SK-N-SH (cell line): ENCODE results near the gene WDR77. TPM values are rescaled to one million over a fixed set of nuclear protein-coding genes. Genes with fewer than 3 reads are reported as not detected.

Source experiments
- CTCF ChIA-PET: fragments of 300-600, 350-600 bp; formaldehyde crosslinking; extraction: SDS; loops from one replicate; lab custom pipeline; 2021; lab: Yijun Ruan, JAX
- POLR2A ChIA-PET: fragments of 350-600 bp; sonication (Branson Sonifier 250); formaldehyde crosslinking; extraction: SDS; loops from one replicate; lab custom pipeline; 2020; ENCODE audit warnings: antibody characterized with exemption, inconsistent platforms; lab: Yijun Ruan, JAX
- DNase-seq: peaks from one replicate; pipeline ENCODE4 v3.0.0; 2012
- H2AFZ ChIP-seq: fragments of 200-600 bp; sonication (generic); 2 replicates; pipeline ENCODE4 v1.8.1; 2016; ENCODE audit warnings: antibody characterized with exemption, mild to moderate bottlenecking, low read depth
- H3F3A ChIP-seq: fragments of 200-600 bp; sonication (generic); replicated peaks from 2 replicates; pipeline ENCODE3; 2016; ENCODE audit warnings: antibody characterized with exemption, mild to moderate bottlenecking; ENCODE audit not compliant: insufficient read depth
- H3K27ac ChIP-seq, 2 experiments: fragments of 200-500 bp in 1 of 2; fragments of 200-600 bp in 1 of 2; sonication (Bioruptor generic) in 1 of 2; sonication (generic), shearing (Covaris generic) in 1 of 2; 2 replicates each; pipeline versions ENCODE4 v1.5.1 to v1.6.1; 2014 to 2016; ENCODE audit warnings: low read depth in 2 of 2, inconsistent platforms in 1 of 2, low read length in 1 of 2, mild to moderate bottlenecking in 1 of 2, mixed read lengths in 1 of 2
- H3K27me3 ChIP-seq: fragments of 200-600 bp; sonication (generic), shearing (Covaris generic); 2 replicates; pipeline ENCODE4 v1.6.1; 2016; ENCODE audit warnings: mixed run types; ENCODE audit not compliant: insufficient read depth
- H3K36me3 ChIP-seq, 2 experiments: fragments of 200-500 bp in 1 of 2; fragments of 200-600 bp in 1 of 2; sonication (Bioruptor generic) in 1 of 2; sonication (generic) in 1 of 2; replicated peaks in 1 of 2; 2 replicates each; pipeline versions ENCODE3 to v1.5.1; 2014 to 2016; ENCODE audit warnings: low read length in 1 of 2, mild to moderate bottlenecking in 1 of 2; ENCODE audit not compliant: insufficient read depth in 2 of 2, control insufficient read depth in 1 of 2
- H3K4me1 ChIP-seq, 2 experiments: fragments of 200-500 bp in 1 of 2; fragments of 200-600 bp in 1 of 2; sonication (Bioruptor generic) in 1 of 2; sonication (generic), shearing (Covaris generic) in 1 of 2; 2 replicates each; pipeline versions ENCODE4 v1.5.1 to v1.6.1; 2014 to 2016; ENCODE audit warnings: low read depth in 1 of 2, low read length in 1 of 2, mixed run types in 1 of 2; ENCODE audit not compliant: insufficient read depth in 2 of 2, control insufficient read depth in 1 of 2
- H3K4me2 ChIP-seq: fragments of 200-600 bp; sonication (generic), shearing (Covaris generic); 2 replicates; pipeline ENCODE4 v1.6.1; 2017; ENCODE audit warnings: mixed run types
- H3K4me3 ChIP-seq, 2 experiments: fragments of 200-500 bp in 1 of 2; fragments of 200-600 bp in 1 of 2; sonication (Bioruptor generic) in 1 of 2; sonication (generic), shearing (Covaris generic) in 1 of 2; 2 replicates each; pipeline versions ENCODE4 v1.5.1 to v1.8.1; 2014 to 2016; ENCODE audit warnings: low read depth in 2 of 2, inconsistent platforms in 1 of 2, low read length in 1 of 2, mild to moderate bottlenecking in 1 of 2, mixed read lengths in 1 of 2, moderate library complexity in 1 of 2
- H3K79me2 ChIP-seq: fragments of 200-600 bp; sonication (generic); 2 replicates; pipeline ENCODE4 v1.8.1; 2017; ENCODE audit warnings: mild to moderate bottlenecking; ENCODE audit not compliant: insufficient read depth
- H3K9ac ChIP-seq: fragments of 200-600 bp; sonication (generic); 2 replicates; pipeline ENCODE4 v1.6.1; 2017; ENCODE audit warnings: mixed run types
- H3K9me2 ChIP-seq: fragments of 200-600 bp; sonication (generic); 2 replicates; pipeline ENCODE4 v1.6.1; 2017; ENCODE audit warnings: mixed run types
- H3K9me3 ChIP-seq: fragments of 200-600 bp; sonication (generic); 2 replicates; pipeline ENCODE4 v1.6.1; 2017; ENCODE audit warnings: mixed run types, mild to moderate bottlenecking, moderate library complexity
- H4K20me1 ChIP-seq: fragments of 200-600 bp; sonication (generic); 2 replicates; pipeline ENCODE4 v1.6.1; 2017; ENCODE audit warnings: mild to moderate bottlenecking, mixed run types; ENCODE audit not compliant: insufficient read depth
- CHD2 ChIP-seq: fragments of 150-350 bp; IDR thresholded peaks from 2 replicates; pipeline ENCODE4 v1.6.1; 2018; ENCODE audit warnings: low read length; ENCODE audit not compliant: partially characterized antibody
- ELF1 ChIP-seq: IDR thresholded peaks from 2 replicates; pipeline ENCODE4 v1.4.0; 2012
- FOXJ3 ChIP-seq: sonication (generic); formaldehyde crosslinking; IDR thresholded peaks from 2 replicates; pipeline ENCODE4 v1.5.1; 2020; ENCODE audit warnings: mild to moderate bottlenecking, missing genetic modification reagents
- GABPA ChIP-seq: IDR thresholded peaks from 2 replicates; pipeline ENCODE4 v1.4.0; 2012; ENCODE audit warnings: low read depth, mild to moderate bottlenecking
- GATA2 ChIP-seq: sonication (generic); formaldehyde crosslinking; IDR thresholded peaks from 2 replicates; pipeline ENCODE4 v1.5.0; 2020; ENCODE audit warnings: mild to moderate bottlenecking, missing genetic modification reagents
- IRF3 ChIP-seq: fragments of 150-350 bp; IDR thresholded peaks from 2 replicates; pipeline ENCODE4 v1.6.1; 2016; ENCODE audit warnings: mild to moderate bottlenecking, low read depth, low read length
- MEF2A ChIP-seq: IDR thresholded peaks from 2 replicates; pipeline ENCODE4 v1.4.0; 2012; ENCODE audit warnings: low read depth, borderline replicate concordance
- MXI1 ChIP-seq: IDR thresholded peaks from 2 replicates; pipeline ENCODE4 v1.6.1; 2012; ENCODE audit warnings: mild to moderate bottlenecking, low read depth, low read length, improper control_type of control experiment
- NFIC ChIP-seq: IDR thresholded peaks from 2 replicates; pipeline ENCODE4 v1.4.0; 2012; ENCODE audit warnings: borderline replicate concordance
- RAD21 ChIP-seq: IDR thresholded peaks from 2 replicates; pipeline ENCODE4 v1.6.1; 2012; ENCODE audit warnings: mild to moderate bottlenecking, low read length
- SIN3A ChIP-seq: IDR thresholded peaks from 2 replicates; pipeline ENCODE4 v1.6.1; 2012; ENCODE audit warnings: low read depth, mild to moderate bottlenecking, low read length, moderate library complexity, borderline replicate concordance
- TAF1 ChIP-seq: IDR thresholded peaks from 2 replicates; pipeline ENCODE4 v1.6.1; 2012; ENCODE audit warnings: low read depth, mild to moderate bottlenecking, low read length, moderate library complexity, borderline replicate concordance
- TCF12 ChIP-seq: IDR thresholded peaks from 2 replicates; pipeline ENCODE4 v1.4.0; 2012
- YY1 ChIP-seq: IDR thresholded peaks from 2 replicates; pipeline ENCODE4 v1.4.0; 2012; ENCODE audit warnings: low read depth, mild to moderate bottlenecking
- WGBS: methylation state at CpG from one replicate; pipeline ENCODE4 v1.1.6; 2017; ENCODE audit warnings: low lambda C conversion rate; 5-methylcytosine and 5-hydroxymethylcytosine counted together
- polyA plus RNA-seq, 3 experiments: library from polyadenylated mRNA; depleted of rRNA; stranded (reverse); fragments of >200 nt; gene quantifications; 2 replicates each; pipeline ENCODE4 v1.2.3, GENCODE V29; 2012
- TF ChIP-seq, protein P1 (sequence below): IDR thresholded peaks from 2 replicates; pipeline ENCODE4 v1.4.0; 2012; ENCODE audit warnings: low read depth, borderline replicate concordance
- TF ChIP-seq, protein P2 (sequence below): fragments of 150-350 bp; IDR thresholded peaks from 2 replicates; pipeline ENCODE4 v1.6.1; 2017; ENCODE audit warnings: antibody characterized with exemption, low read length, low read depth, borderline replicate concordance
- TF ChIP-seq, protein P3 (sequence below): IDR thresholded peaks from 2 replicates; pipeline ENCODE4 v1.4.0; 2012; ENCODE audit warnings: low read depth

WDR77 gene
- polyA plus RNA-seq, 1 of the 3 experiments (the other 2 are of a cell fraction), result 97.1 TPM

DNA sequence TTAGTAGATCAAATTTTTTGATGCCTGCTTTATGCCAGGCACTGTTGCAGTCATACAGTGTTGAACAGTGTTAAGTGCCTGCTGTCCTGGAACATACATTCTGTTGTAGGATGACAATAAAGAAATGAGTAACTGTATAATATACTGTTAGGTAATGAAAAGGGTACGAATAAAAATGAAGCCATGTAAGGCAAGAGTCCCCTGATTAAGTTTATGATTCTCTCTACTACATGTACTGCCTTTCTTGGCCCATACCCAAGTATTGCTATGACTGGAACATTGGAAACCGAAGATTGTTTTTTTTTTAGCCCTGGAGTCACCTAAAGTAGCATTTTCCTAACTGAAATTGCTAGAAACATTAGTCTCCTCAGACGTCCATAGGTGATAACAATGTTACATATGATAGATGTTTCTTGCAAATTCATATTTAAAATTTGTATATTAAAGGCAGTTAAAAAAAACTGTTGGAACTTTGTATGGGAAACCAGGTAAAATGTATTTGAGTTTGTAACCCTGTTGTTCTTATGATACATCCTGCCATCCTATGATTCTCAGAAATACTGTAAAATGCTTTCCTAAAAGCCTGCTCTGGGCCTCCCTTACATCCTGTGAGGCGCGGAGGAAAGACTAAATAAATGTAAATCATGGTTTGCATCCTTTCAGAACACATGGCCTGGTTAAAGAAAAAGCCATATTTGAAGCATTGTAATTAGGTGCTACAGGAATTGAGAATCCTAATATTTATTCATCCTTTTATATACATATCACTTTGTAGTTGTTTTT is 6.0 kb upstream of the WDR77 start (continued):
- TF ChIP-seq, protein P1, sequence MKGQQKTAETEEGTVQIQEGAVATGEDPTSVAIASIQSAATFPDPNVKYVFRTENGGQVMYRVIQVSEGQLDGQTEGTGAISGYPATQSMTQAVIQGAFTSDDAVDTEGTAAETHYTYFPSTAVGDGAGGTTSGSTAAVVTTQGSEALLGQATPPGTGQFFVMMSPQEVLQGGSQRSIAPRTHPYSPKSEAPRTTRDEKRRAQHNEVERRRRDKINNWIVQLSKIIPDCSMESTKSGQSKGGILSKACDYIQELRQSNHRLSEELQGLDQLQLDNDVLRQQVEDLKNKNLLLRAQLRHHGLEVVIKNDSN, result no peak
- no peak for TF ChIP-seq SIN3A
- TF ChIP-seq TCF12, result no peak
- TF ChIP-seq GABPA, result no peak
- no peak for TF ChIP-seq IRF3

GRCh38 chr1:111453706-111454105 is 4.7 kb upstream of the WDR77 start:
- Histone ChIP-seq H3K4me1 (peaks cover 5% of the 10 kb centered on the region in 2 experiments; a peak in 3 of 4 replicates), H3K27ac (no peak overlapping the region), H3K36me3 (peaks cover 64 to 66% of the 10 kb centered on the region in 2 experiments), H3K9me3 (no peaks in the 10 kb centered on the region), H3F3A (no peaks in the 10 kb centered on the region), H4K20me1 (no peaks in the 10 kb centered on the region), H3K27me3 (no peaks in the 10 kb centered on the region), H3K4me2 (no peak overlapping the region), H3K79me2 (peaks cover 58% of the 10 kb centered on the region), H3K9me2 (no peaks in the 10 kb centered on the region), H2AFZ (no peak overlapping the region), H3K9ac (no peak overlapping the region), H3K4me3 (no peak overlapping the region)
- no peak for DNase-seq
- POLR2A ChIA-PET, result no interaction called here
- TF ChIP-seq, protein P2, sequence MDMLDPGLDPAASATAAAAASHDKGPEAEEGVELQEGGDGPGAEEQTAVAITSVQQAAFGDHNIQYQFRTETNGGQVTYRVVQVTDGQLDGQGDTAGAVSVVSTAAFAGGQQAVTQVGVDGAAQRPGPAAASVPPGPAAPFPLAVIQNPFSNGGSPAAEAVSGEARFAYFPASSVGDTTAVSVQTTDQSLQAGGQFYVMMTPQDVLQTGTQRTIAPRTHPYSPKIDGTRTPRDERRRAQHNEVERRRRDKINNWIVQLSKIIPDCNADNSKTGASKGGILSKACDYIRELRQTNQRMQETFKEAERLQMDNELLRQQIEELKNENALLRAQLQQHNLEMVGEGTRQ, result no peak
- no peak for TF ChIP-seq FOXJ3 (CRISPR knock-in tag)
- TF ChIP-seq, protein P3, sequence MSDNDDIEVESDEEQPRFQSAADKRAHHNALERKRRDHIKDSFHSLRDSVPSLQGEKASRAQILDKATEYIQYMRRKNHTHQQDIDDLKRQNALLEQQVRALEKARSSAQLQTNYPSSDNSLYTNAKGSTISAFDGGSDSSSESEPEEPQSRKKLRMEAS, result no peak
- no peak for TF ChIP-seq SIN3A
- TF ChIP-seq ELF1, result no peak
- no peak for TF ChIP-seq YY1
- TF ChIP-seq NFIC, result no peak
- no peak for TF ChIP-seq MEF2A
- TF ChIP-seq MXI1, result no peak
- TF ChIP-seq GATA2 (CRISPR knock-in tag), result no peak
- TF ChIP-seq CHD2, result no peak
- no peak for TF ChIP-seq TAF1
- no peak for TF ChIP-seq RAD21
- 86% methylated on average over 3 of the region's 3 CpGs for WGBS
- CTCF ChIA-PET, result interaction anchor here (1.5 kb wide), 1 partner anchor 25 kb away, joined by 4 read pairs; no protein-coding TSS in a partner anchor
